ENCODE measurements around the gene NEK4.

DNA sequence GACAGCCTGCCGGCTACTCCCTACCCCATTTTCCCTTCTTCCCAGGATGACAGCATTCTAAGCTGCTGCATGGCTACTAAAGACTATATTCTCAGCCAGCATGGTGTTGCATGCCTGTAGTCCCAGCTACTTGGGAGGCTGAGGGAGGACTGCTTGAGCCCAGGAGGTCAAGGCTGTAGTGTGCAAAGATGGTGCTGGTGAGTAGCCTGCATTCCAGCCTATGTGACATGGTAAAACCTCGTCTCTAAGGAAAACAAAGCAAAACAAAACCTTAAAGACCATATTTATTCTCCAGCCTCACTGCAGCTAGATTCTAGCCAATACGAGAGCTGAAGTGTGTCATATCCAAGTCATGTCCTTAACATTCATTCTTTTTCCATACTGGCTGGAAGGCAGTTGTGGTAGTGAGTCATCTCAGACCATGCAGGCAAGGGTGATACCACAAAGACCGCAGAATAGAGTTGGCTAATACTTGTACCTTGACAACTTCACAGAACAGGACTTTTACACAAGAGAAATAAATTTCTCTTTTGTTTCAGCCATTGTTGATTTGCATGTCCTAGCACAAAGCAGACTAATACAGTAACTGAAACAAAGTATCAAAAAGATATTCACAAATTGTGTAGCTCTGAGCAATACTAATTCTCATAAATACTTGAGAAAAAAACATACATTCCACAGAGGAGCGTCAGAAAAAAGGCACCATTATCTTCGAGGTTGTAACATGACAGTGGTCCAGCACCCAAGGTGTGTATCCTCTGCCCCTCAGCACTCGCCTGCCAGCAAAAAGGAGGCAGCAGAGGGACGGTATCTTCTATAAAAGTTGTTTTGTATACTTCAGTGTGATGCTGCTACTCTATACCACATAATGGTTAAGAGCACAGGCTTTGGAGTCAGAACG is 99.9 kb downstream of the NEK4 start:
- TF ChIP-seq YY1 (IDR thresholded peaks at IDR 0.05; ENCODE audit: insufficient read depth, insufficient read length) (no peak), ZNF274 (IDR thresholded peaks at IDR 0.05; ENCODE audit: low read depth, low read length) (no peak)
